Mesothelial cell of epicardium (in vitro differentiated cells): ENCODE measurements around the gene ZNF362. TPM values are rescaled to one million over a fixed set of nuclear protein-coding genes. Genes with fewer than 3 reads are reported as not detected.

ENCODE experiments used
- DNase-seq, 2 experiments: peaks; one replicate each; pipeline ENCODE4 v3.0.0; 2021; ENCODE audit warnings: low spot score in 2 of 2; ENCODE audit not compliant: unreplicated experiment in 2 of 2
- H3K27ac Mint-ChIP-seq: 2 replicates; pipeline ENCODE4 v1.8.0; 2021; ENCODE audit warnings: mixed read lengths
- H3K27me3 Mint-ChIP-seq: 2 replicates; pipeline ENCODE4 v1.8.0; 2021; ENCODE audit warnings: low read depth, mixed read lengths
- H3K36me3 Mint-ChIP-seq: 2 replicates; pipeline ENCODE4 v1.8.0; 2021; ENCODE audit warnings: mixed read lengths
- H3K4me1 Mint-ChIP-seq: 2 replicates; pipeline ENCODE4 v1.8.0; 2021; ENCODE audit warnings: mixed read lengths
- H3K4me3 Mint-ChIP-seq: 2 replicates; pipeline ENCODE4 v1.8.0; 2021; ENCODE audit warnings: mild to moderate bottlenecking, moderate library complexity, mixed read lengths
- H3K9me3 Mint-ChIP-seq: 2 replicates; pipeline ENCODE4 v1.8.0; 2021; ENCODE audit warnings: mixed read lengths
- CTCF ChIP-seq: fragments of 200-600 bp; sonication (generic); IDR thresholded peaks from one replicate; pipeline ENCODE4 v1.5.0; 2021; ENCODE audit warnings: antibody characterized with exemption; ENCODE audit not compliant: unreplicated experiment
- total RNA-seq: library from RNA; stranded (reverse); gene quantifications from 3 replicates; pipeline ENCODE4 v1.2.1, GENCODE V29; 2021

Gene ZNF362
- total RNA-seq, 1 donor from 2014 or later = 114 TPM

DNA sequence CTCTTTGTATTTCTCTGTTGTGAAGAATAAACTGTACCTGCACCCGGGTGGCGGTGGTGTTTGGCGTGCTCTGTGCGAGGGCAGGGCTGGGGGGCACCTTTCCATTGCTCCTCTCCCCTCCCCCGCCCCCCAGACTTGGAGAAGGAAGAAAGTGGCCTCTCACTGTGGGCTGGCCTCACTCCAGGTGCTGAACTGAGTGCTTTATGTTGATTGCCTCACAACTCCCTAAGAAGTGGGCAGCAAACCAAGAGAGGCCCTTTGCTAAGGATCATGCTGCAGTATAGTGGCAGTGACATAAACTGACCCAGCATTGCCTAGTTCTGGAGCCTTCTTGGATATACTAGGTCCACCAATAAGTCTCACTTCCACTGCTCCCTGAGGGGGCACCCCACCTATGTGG, 44.4 kb downstream of the ZNF362 start:
- H3K27ac Mint-ChIP-seq = peak overlapping the region; percentile 77
- H3K4me1 Mint-ChIP-seq = peaks cover 13% of the 10 kb centered on the region
- no peak overlapping the region for H3K4me3 Mint-ChIP-seq
- H3K36me3 Mint-ChIP-seq = peaks cover 60% of the 10 kb centered on the region
- no peak for TF ChIP-seq CTCF
- H3K27me3 Mint-ChIP-seq = no peaks in the 10 kb centered on the region
- no peaks in the 10 kb centered on the region for H3K9me3 Mint-ChIP-seq
- DNase-seq = no peak

GRCh38 chr1:33301273-33301984, 45.1 kb downstream of the ZNF362 start:
- DNase-seq = no peak
- no peak for TF ChIP-seq CTCF
- H3K27me3 Mint-ChIP-seq = no peaks in the 10 kb centered on the region
- H3K9me3 Mint-ChIP-seq = no peaks in the 10 kb centered on the region
- no peak overlapping the region for H3K27ac Mint-ChIP-seq
- H3K4me1 Mint-ChIP-seq = peaks cover 19% of the 10 kb centered on the region
- H3K36me3 Mint-ChIP-seq = peaks cover 56% of the 10 kb centered on the region
- no peak overlapping the region for H3K4me3 Mint-ChIP-seq

DNA sequence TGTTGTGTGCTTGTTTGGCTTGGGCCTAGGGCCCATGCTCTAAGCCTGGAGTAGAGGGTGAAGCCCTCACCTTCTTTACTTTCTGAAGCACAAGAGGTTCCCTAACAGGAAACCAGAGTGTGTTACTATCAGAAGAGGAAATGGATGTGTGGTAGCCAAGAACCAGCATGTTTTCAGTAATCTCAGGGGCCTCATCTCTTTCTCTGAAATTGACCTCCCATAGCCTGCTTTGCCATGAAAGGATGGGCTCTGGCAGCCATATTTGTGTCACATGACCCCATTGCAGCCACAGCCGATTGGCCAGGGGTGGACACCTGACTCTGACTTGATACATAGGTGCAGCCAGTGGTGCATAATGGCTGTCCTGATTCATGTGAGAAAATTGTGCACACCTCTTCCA, 46.0 kb downstream of the ZNF362 start:
- Mint-ChIP-seq H3K9me3 (no peaks in the 10 kb centered on the region), H3K27ac (no peak overlapping the region), H3K4me1 (peaks cover 19% of the 10 kb centered on the region), H3K4me3 (no peak overlapping the region), H3K36me3 (peaks cover 48% of the 10 kb centered on the region), H3K27me3 (no peaks in the 10 kb centered on the region)
- no peak for DNase-seq
- TF ChIP-seq CTCF = no peak

GRCh38 chr1:33305016-33305415, 48.7 kb downstream of the ZNF362 start:
- TF ChIP-seq CTCF = no peak
- Mint-ChIP-seq H3K27me3 (no peaks in the 10 kb centered on the region), H3K4me1 (peaks cover 19% of the 10 kb centered on the region), H3K27ac (no peak overlapping the region), H3K36me3 (peaks cover 36% of the 10 kb centered on the region), H3K4me3 (no peak overlapping the region), H3K9me3 (no peaks in the 10 kb centered on the region)
- no peak for DNase-seq

- TF ChIP-seq CTCF = no peak
- no peak for DNase-seq
- peaks cover 28% of the 10 kb centered on the region for H3K36me3 Mint-ChIP-seq
- H3K27me3 Mint-ChIP-seq = no peaks in the 10 kb centered on the region
- H3K9me3 Mint-ChIP-seq = no peaks in the 10 kb centered on the region
- H3K4me1 Mint-ChIP-seq = peaks cover 10% of the 10 kb centered on the region
- peak overlapping the region; percentile 71 for H3K27ac Mint-ChIP-seq
- no peak overlapping the region for H3K4me3 Mint-ChIP-seq
These were observed 49.7 kb downstream of the ZNF362 start for GRCh38 chr1:33305816-33306652.
